Measurements from ENCODE around the gene DPF3. TPM values are rescaled to one million over a fixed set of nuclear protein-coding genes. Genes with fewer than 3 reads are reported as not detected.

Gene DPF3
- total and polyA plus RNA-seq, 9 of the 15 experiments (the other 6 are each of a cell fraction or from before 2014, with no cell fraction given) = 0.21 to 4.9 (median 1.2) TPM

GRCh38 chr14:72714871-72715214, 179.1 kb downstream of the DPF3 start (continued):
- TF ChIP-seq, protein P1, sequence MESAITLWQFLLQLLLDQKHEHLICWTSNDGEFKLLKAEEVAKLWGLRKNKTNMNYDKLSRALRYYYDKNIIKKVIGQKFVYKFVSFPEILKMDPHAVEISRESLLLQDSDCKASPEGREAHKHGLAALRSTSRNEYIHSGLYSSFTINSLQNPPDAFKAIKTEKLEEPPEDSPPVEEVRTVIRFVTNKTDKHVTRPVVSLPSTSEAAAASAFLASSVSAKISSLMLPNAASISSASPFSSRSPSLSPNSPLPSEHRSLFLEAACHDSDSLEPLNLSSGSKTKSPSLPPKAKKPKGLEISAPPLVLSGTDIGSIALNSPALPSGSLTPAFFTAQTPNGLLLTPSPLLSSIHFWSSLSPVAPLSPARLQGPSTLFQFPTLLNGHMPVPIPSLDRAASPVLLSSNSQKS (CRISPR knock-in tag; IDR thresholded peaks at IDR 0.05) = no peak
- no peak for TF ChIP-seq PCBP1 (IDR thresholded peaks at IDR 0.05; ENCODE audit: low read depth, low read length, poor library complexity, severe bottlenecking)

GRCh38 chr14:72714094-72714493, 179.8 kb downstream of the DPF3 start:
- no peak overlapping the region for H3K4me2 ChIP-seq (ENCODE audit: insufficient read depth, low read length)
- no peaks in the 10 kb centered on the region for H3K9me1 ChIP-seq (ENCODE audit: control insufficient read depth, insufficient read depth, low read length)
- no peak overlapping the region for H3K4me3 ChIP-seq
- in situ Hi-C loops (cut with MboI) = no loop called here
- ChIA-PET CTCF (ENCODE audit: low intra/inter-chr PET ratio) (no interaction called here), POLR2A (no interaction called here)
- H3K4me1 ChIP-seq (replicated peaks in 1 of 2; ENCODE audit: control insufficient read depth in 2 of 2, insufficient read depth in 2 of 2, low read length in 2 of 2) = peaks cover 0 to 4% of the 10 kb centered on the region in 2 experiments; a peak in 2 of 5 replicates
- H4K20me1 ChIP-seq (replicated peaks; ENCODE audit: control insufficient read depth, insufficient read depth, low read length) = no peaks in the 10 kb centered on the region
- DNase-seq (ENCODE audit: extremely low read depth in 1 of 4, low spot score in 3 of 4) (no peak), FAIRE-seq (no peak), ATAC-seq (no peak)
- no peak overlapping the region for H2AFZ ChIP-seq (ENCODE audit: low read depth, low read length)
- no peaks in the 10 kb centered on the region for H3K27me3 ChIP-seq (ENCODE audit: control insufficient read depth in 2 of 2, insufficient read depth in 2 of 2, low read length in 2 of 2)
- no peaks in the 10 kb centered on the region for H3K79me2 ChIP-seq (ENCODE audit: control insufficient read depth, insufficient read depth, low read length)
- H3K9me3 ChIP-seq (replicated peaks; ENCODE audit: control insufficient read depth, insufficient read depth, low read depth, low read length) = no peaks in the 10 kb centered on the region
- BruUV-seq (replicated peaks) = no TSS peak
- no peaks in the 10 kb centered on the region for H3K36me3 ChIP-seq (ENCODE audit: control insufficient read depth, insufficient read depth, low read length)
- intact Hi-C loops (cut with micrococcal nuclease) = no loop called here
- H3K27ac ChIP-seq (ENCODE audit: extremely low read depth, low read depth, low read length) = no peak overlapping the region
- 0 out of 4 replicates have a peak overlapping the region, but pooled peaks of 1 of the 2 experiments have one; percentile 26 for H3K9ac ChIP-seq (ENCODE audit: insufficient read depth in 1 of 2, low read depth in 2 of 2, low read length in 2 of 2)
- 60% methylated on average over 8 of the region's 14 CpGs for WGBS (ENCODE audit: insufficient coverage, low coverage, missing lambda C conversion rate)
- TF ChIP-seq POLR3A (IDR thresholded peaks at IDR 0.05; ENCODE audit: borderline replicate concordance, extremely low read depth, insufficient read depth, insufficient read length) (no peak), HIVEP1 (CRISPR knock-in tag; IDR thresholded peaks at IDR 0.05) (no peak), SMARCE1 (IDR thresholded peaks at IDR 0.05) (no peak), UBTF (IDR thresholded peaks at IDR 0.05; ENCODE audit: borderline replicate concordance in 1 of 2, low read depth in 2 of 2, low read length in 2 of 2) (no peak), PRPF4 (IDR thresholded peaks at IDR 0.05; ENCODE audit: insufficient read depth, low read depth, low read length, poor library complexity, severe bottlenecking) (no peak), U2AF1 (optimal IDR thresholded peaks at IDR 0.05; ENCODE audit: low read depth, low read length) (no peak), ZNF253 (CRISPR knock-in tag; conservative IDR thresholded peaks at IDR 0.05) (no peak), HMGXB4 (CRISPR knock-in tag; IDR thresholded peaks at IDR 0.05) (no peak), PPARD (CRISPR knock-in tag; IDR thresholded peaks at IDR 0.05) (no peak), ZNF79 (CRISPR knock-in tag; IDR thresholded peaks at IDR 0.05; ENCODE audit: low read depth) (no peak), ZBTB33 (CRISPR knock-in tag; IDR thresholded peaks at IDR 0.05) (no peak), MXI1 (IDR thresholded peaks at IDR 0.05; ENCODE audit: low read depth, low read length) (no peak)

Data from K562 (cell line).